Sigmoid colon (tissue), 3 donors: ENCODE results near the gene SMOC2.

Experiments
- CTCF ChIP-seq, 4 experiments: fragments of 450-650 bp in 3 of 4; fragments of 200-600 bp in 1 of 4; IDR thresholded peaks; one replicate each; pipeline ENCODE4 v1.5.1; 2016 to 2019; ENCODE audit warnings: antibody characterized with exemption in 4 of 4, mild to moderate bottlenecking in 3 of 4, moderate library complexity in 2 of 4
- POLR2A ChIP-seq, 2 donors: fragments of 450-650 bp; IDR thresholded peaks; one replicate each; pipeline ENCODE4 v1.6.1; 2016; ENCODE audit warnings: antibody characterized with exemption in 2 of 2, mild to moderate bottlenecking in 2 of 2, moderate library complexity in 2 of 2

- TF ChIP-seq CTCF (IDR thresholded peaks at IDR 0.05) (no peak), POLR2A (IDR thresholded peaks at IDR 0.05) (no peak)
Measured at GRCh38 chr6:168625602-168626001, 184.6 kb downstream of the SMOC2 start.
